Activated CD4-positive, alpha-beta T cell treated with anti-CD3 and anti-CD28 coated beads, Interleukin-2, amount 10 ng/mL, durations not matched to agents 24 days and 14 days (primary cell): ENCODE data around the gene PTPRN2. TPM values are rescaled to one million over a fixed set of nuclear protein-coding genes. Genes with fewer than 3 reads are reported as not detected.

ENCODE experiments used
- DNase-seq: peaks from one replicate; pipeline ENCODE4 v3.0.0; 2022
- H3K27ac Mint-ChIP-seq: one replicate; pipeline ENCODE4 v1.8.0; 2022; ENCODE audit warnings: mild to moderate bottlenecking, mixed read lengths
- H3K27me3 Mint-ChIP-seq: one replicate; pipeline ENCODE4 v1.8.0; 2022; ENCODE audit warnings: mixed read lengths
- H3K36me3 Mint-ChIP-seq: one replicate; pipeline ENCODE4 v1.8.0; 2022; ENCODE audit warnings: low read depth, mild to moderate bottlenecking, mixed read lengths
- H3K4me1 Mint-ChIP-seq: one replicate; pipeline ENCODE4 v1.8.0; 2021; ENCODE audit warnings: mixed read lengths
- H3K4me3 Mint-ChIP-seq: one replicate; pipeline ENCODE4 v1.8.0; 2022; ENCODE audit warnings: mild to moderate bottlenecking, moderate library complexity, mixed read lengths
- H3K9me3 Mint-ChIP-seq: one replicate; pipeline ENCODE4 v1.8.0; 2021; ENCODE audit warnings: mixed read lengths
- intact Hi-C: fragments of 100-400 bp; cut with micrococcal nuclease; formaldehyde crosslinking; loops from one replicate; pipeline ENCODE4 v1.15.1; 2023
- total RNA-seq: library from RNA; stranded (reverse); gene quantifications from 2 replicates; pipeline ENCODE4 v1.2.3, GENCODE V29; 2022

Gene PTPRN2
- total RNA-seq, 1 donor from 2014 or later, result 0.33 TPM

GRCh38 chr7:157973971-157974677 lies 613.5 kb downstream of the PTPRN2 start:
- H3K4me1 Mint-ChIP-seq, result no peaks in the 10 kb centered on the region
- intact Hi-C loops, result no loop called here
- DNase-seq, result no peak

GRCh38 chr7:157972914-157973313 lies 614.7 kb downstream of the PTPRN2 start:
- no peaks in the 10 kb centered on the region for H3K4me1 Mint-ChIP-seq

More at GRCh38 chr7:157973971-157974677, 613.5 kb downstream of the PTPRN2 start:
- Mint-ChIP-seq H3K27me3 (no peaks in the 10 kb centered on the region), H3K36me3 (no peaks in the 10 kb centered on the region), H3K4me3 (no peak overlapping the region), H3K9me3 (peaks cover 16% of the 10 kb centered on the region), H3K27ac (no peak overlapping the region)

DNA sequence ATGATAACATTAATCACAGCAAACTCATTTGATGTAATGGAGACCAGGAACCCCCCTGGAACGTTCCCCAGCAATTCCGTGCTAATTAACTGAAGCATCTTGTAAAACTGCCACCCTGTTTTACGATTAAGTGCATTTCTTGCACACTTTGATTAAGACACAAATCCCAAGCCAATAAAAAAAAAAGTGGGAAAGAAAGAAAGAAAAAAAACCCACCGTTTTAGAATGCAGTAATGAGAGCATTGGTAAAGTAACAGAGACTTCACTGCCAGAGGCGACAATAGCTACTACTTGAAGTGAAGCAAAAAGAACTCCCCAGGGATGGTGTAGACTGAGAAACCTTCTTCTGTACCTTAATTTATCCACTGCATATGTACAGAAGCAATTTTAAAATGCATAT lies 616.1 kb downstream of the PTPRN2 start:
- H3K4me1 Mint-ChIP-seq, result no peaks in the 10 kb centered on the region
- H3K36me3 Mint-ChIP-seq, result no peaks in the 10 kb centered on the region
- intact Hi-C loops, result no loop called here
- H3K27ac Mint-ChIP-seq, result no peak overlapping the region
- H3K4me3 Mint-ChIP-seq, result no peak overlapping the region
- peaks cover 16% of the 10 kb centered on the region for H3K9me3 Mint-ChIP-seq
- no peak for DNase-seq
- no peaks in the 10 kb centered on the region for H3K27me3 Mint-ChIP-seq

More at GRCh38 chr7:157972914-157973313, 614.7 kb downstream of the PTPRN2 start:
- Mint-ChIP-seq H3K27me3 (no peaks in the 10 kb centered on the region), H3K9me3 (peaks cover 16% of the 10 kb centered on the region), H3K36me3 (no peaks in the 10 kb centered on the region), H3K4me3 (no peak overlapping the region), H3K27ac (no peak overlapping the region)
- intact Hi-C loops, result no loop called here
- DNase-seq, result no peak

DNA sequence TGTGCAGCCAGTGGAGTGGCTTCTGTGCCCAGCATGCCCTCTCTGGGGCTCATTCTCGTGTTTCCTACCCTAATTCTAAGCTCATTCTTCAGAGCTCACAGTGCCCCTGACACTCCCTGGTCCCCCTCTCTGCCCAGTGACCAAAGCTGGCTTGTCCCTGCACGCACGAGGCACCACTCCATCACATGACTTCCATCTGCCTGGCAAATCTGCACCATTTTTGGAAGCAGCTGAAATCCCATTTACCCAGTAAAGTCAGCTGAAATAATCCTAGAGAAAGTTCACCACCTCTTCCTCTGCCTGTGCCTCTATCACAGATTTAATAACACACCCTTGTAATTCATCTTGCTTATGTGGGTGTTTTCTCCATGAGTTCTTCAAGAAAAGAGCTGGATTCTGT lies 616.9 kb downstream of the PTPRN2 start:
- Mint-ChIP-seq H3K27ac (no peak overlapping the region), H3K4me3 (no peak overlapping the region), H3K27me3 (no peaks in the 10 kb centered on the region), H3K36me3 (no peaks in the 10 kb centered on the region), H3K4me1 (no peaks in the 10 kb centered on the region), H3K9me3 (peaks cover 16% of the 10 kb centered on the region)
- intact Hi-C loops, result no loop called here
- DNase-seq, result no peak

- no peaks in the 10 kb centered on the region for H3K27me3 Mint-ChIP-seq
- DNase-seq, result no peak
- no peaks in the 10 kb centered on the region for H3K4me1 Mint-ChIP-seq
- H3K27ac Mint-ChIP-seq, result no peak overlapping the region
- intact Hi-C loops, result no loop called here
- no peak overlapping the region for H3K4me3 Mint-ChIP-seq
- peaks cover 9% of the 10 kb centered on the region for H3K9me3 Mint-ChIP-seq
- H3K36me3 Mint-ChIP-seq, result no peaks in the 10 kb centered on the region
These were observed 617.6 kb downstream of the PTPRN2 start for GRCh38 chr7:157969995-157970394.

DNA sequence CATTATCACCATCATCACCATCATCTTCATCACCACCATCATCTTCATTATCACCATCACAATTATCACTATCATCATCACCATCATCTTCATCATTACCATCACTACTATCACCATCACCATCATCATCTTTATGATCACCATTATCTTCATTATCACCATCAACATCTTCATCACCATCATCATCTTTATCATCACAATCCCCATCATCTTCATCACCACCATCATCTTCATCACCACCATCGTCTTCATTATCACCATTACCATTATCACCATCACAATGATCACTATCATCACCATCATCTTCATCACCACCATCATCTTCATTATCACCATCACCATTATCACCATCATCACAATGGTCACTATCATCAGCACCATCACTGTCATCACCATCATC lies 621.1 kb downstream of the PTPRN2 start:
- DNase-seq, result no peak
- Mint-ChIP-seq H3K27ac (no peak overlapping the region), H3K36me3 (no peaks in the 10 kb centered on the region), H3K9me3 (peaks cover 12% of the 10 kb centered on the region), H3K27me3 (no peaks in the 10 kb centered on the region), H3K4me1 (no peaks in the 10 kb centered on the region), H3K4me3 (no peak overlapping the region)
- intact Hi-C loops, result no loop called here

DNA sequence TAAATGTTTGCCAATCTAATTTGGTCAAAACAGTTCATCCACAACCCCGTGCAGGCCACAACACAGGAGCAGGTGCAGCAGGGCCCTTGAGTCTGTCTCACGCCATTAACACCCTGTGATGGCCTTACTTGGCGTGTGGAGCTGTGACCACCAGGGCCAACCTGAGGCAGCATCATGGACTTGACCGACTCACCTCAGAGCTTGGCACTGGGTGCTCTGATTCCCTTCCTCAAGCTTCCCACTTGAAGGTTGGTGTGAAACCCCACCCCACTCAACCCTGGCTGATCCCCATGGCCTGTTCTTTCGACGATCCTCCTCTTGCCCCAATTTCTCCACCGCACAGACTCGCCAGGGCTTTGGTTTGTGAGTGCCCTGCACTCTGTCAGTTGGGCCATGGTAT lies 623.1 kb downstream of the PTPRN2 start:
- DNase-seq, result no peak
- H3K27ac Mint-ChIP-seq, result no peak overlapping the region
- no peaks in the 10 kb centered on the region for H3K4me1 Mint-ChIP-seq
- H3K4me3 Mint-ChIP-seq, result no peak overlapping the region
- H3K27me3 Mint-ChIP-seq, result no peaks in the 10 kb centered on the region
- H3K9me3 Mint-ChIP-seq, result peaks cover 3% of the 10 kb centered on the region
- intact Hi-C loops, result no loop called here
- no peaks in the 10 kb centered on the region for H3K36me3 Mint-ChIP-seq

DNA sequence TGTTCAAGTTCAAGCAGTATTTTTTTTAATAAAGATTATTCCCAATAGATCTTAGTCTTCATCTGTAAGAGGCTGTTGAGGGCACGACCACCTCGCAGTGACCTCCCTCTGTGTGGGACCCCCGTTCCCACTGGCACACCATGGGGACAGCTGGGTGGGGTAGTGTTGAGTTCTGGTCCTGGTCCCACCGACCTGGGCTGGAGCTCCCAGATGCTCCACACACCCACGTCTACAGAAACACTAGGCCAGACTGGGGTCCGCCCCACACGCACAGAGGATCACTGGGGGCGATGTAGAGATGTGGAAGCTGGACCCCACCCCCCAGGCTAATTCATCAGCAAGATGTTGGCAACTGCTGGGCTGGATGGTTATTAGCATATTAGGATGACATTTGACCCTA lies 623.6 kb downstream of the PTPRN2 start:
- Mint-ChIP-seq H3K4me1 (no peaks in the 10 kb centered on the region), H3K27me3 (peaks cover 3% of the 10 kb centered on the region), H3K27ac (no peak overlapping the region), H3K9me3 (peaks cover 3% of the 10 kb centered on the region), H3K36me3 (no peaks in the 10 kb centered on the region), H3K4me3 (no peak overlapping the region)
- intact Hi-C loops, result no loop called here
- DNase-seq, result no peak

DNA sequence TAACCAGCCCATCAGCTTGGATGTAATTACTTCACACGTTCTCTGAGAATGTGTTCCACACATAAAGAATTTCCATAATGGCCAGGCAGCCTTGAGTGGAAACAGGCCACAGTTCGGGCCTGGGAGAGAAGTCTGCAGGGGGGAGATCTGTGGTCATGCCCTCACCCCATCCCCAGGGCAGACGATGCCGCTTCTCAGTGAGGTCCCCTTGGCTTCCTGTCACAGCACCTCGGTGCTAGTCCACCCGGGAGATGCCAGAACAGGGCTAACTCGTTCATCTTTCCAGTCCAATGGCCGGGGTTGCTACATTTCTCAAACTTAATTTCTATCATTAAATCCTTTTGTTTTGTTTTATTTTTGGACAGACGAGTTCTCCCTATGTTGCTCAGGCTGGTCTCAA lies 624.1 kb downstream of the PTPRN2 start:
- Mint-ChIP-seq H3K4me1 (no peaks in the 10 kb centered on the region), H3K27ac (no peak overlapping the region), H3K4me3 (no peak overlapping the region), H3K36me3 (no peaks in the 10 kb centered on the region), H3K27me3 (peaks cover 4% of the 10 kb centered on the region), H3K9me3 (peaks cover 3% of the 10 kb centered on the region)
- DNase-seq, result no peak
- intact Hi-C loops, result no loop called here

- Mint-ChIP-seq H3K9me3 (peaks cover 3% of the 10 kb centered on the region), H3K4me3 (no peak overlapping the region), H3K4me1 (no peaks in the 10 kb centered on the region), H3K27me3 (peaks cover 4% of the 10 kb centered on the region), H3K36me3 (no peaks in the 10 kb centered on the region), H3K27ac (no peak overlapping the region)
- intact Hi-C loops, result no loop called here
- no peak for DNase-seq
These were observed 624.9 kb downstream of the PTPRN2 start for GRCh38 chr7:157962458-157963306.

- H3K36me3 Mint-ChIP-seq, result no peaks in the 10 kb centered on the region
- H3K27me3 Mint-ChIP-seq, result peaks cover 4% of the 10 kb centered on the region
- DNase-seq, result no peak
- peaks cover 3% of the 10 kb centered on the region for H3K9me3 Mint-ChIP-seq
- H3K4me3 Mint-ChIP-seq, result no peak overlapping the region
- intact Hi-C loops, result no loop called here
- no peak overlapping the region for H3K27ac Mint-ChIP-seq
- H3K4me1 Mint-ChIP-seq, result no peaks in the 10 kb centered on the region
These were observed 625.7 kb downstream of the PTPRN2 start for GRCh38 chr7:157961731-157962457.

GRCh38 chr7:157955348-157955999 lies 632.1 kb downstream of the PTPRN2 start:
- no peak overlapping the region for H3K27ac Mint-ChIP-seq
- no peaks in the 10 kb centered on the region for H3K9me3 Mint-ChIP-seq
- intact Hi-C loops, result no loop called here

DNA sequence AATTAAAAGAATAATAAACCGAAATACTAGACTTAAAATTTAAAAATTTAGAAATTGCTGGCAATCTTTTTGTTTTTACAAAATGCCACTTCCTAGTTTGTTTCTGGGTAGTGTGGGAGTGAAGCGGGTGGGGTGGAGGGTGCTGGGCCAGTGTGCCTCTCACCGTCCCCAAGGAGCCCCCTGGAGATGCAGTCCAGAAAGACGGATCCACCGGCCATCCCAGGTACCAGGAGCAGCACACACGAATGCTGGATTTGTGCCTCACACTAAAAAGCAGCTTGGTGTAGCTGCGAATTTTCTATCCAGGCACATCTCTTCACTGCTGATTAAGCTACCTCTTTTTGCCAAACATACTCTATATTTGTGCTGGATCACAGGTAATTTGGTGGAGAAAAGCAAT lies 632.7 kb downstream of the PTPRN2 start:
- Mint-ChIP-seq H3K36me3 (no peaks in the 10 kb centered on the region), H3K4me3 (no peak overlapping the region), H3K9me3 (no peaks in the 10 kb centered on the region), H3K4me1 (no peaks in the 10 kb centered on the region), H3K27ac (no peak overlapping the region), H3K27me3 (peaks cover 4% of the 10 kb centered on the region)
- intact Hi-C loops, result no loop called here
- no peak for DNase-seq

More at GRCh38 chr7:157955348-157955999, 632.1 kb downstream of the PTPRN2 start:
- no peaks in the 10 kb centered on the region for H3K4me1 Mint-ChIP-seq
- no peak overlapping the region for H3K4me3 Mint-ChIP-seq
- no peak for DNase-seq
- no peaks in the 10 kb centered on the region for H3K36me3 Mint-ChIP-seq
- peaks cover 4% of the 10 kb centered on the region for H3K27me3 Mint-ChIP-seq
